ENCODE data around the gene BRAT1.
"Not testable (repeated sequence)": the region's sequence is repeated elsewhere in the genome, so short reads cannot be mapped to it uniquely, and the experiment has no call there.

Gene BRAT1

GRCh38 chr7:2571409-2571808, 16.1 kb upstream of the BRAT1 start:
- Histone ChIP-seq H3K9ac (ENCODE audit: low read depth, low read length) (no peak overlapping the region), H3K27me3 (ENCODE audit: insufficient read depth, low read length) (no peaks in the 10 kb centered on the region), H3K4me1 (ENCODE audit: insufficient read depth, low read length) (no peaks in the 10 kb centered on the region), H3K9me3 (ENCODE audit: insufficient read depth, low read depth, low read length) (no peaks in the 10 kb centered on the region), H3K36me3 (ENCODE audit: insufficient read depth, low read length) (no peaks in the 10 kb centered on the region), H3K4me3 (ENCODE audit: low read length) (no peak overlapping the region), H3K27ac (ENCODE audit: low read depth, low read length) (no peak overlapping the region)
- WGBS = 90% methylated on average over 15 of the region's 15 CpGs

GRCh38 chr7:2570021-2570420, 14.7 kb upstream of the BRAT1 start:
- Histone ChIP-seq H3K9ac (ENCODE audit: low read depth, low read length) (no peak overlapping the region), H3K27ac (ENCODE audit: low read depth, low read length) (no peak overlapping the region), H3K9me3 (ENCODE audit: insufficient read depth, low read depth, low read length) (no peaks in the 10 kb centered on the region), H3K4me1 (ENCODE audit: insufficient read depth, low read length) (no peaks in the 10 kb centered on the region), H3K27me3 (ENCODE audit: insufficient read depth, low read length) (no peaks in the 10 kb centered on the region), H3K36me3 (ENCODE audit: insufficient read depth, low read length) (no peaks in the 10 kb centered on the region), H3K4me3 (ENCODE audit: low read length) (no peak overlapping the region)
- WGBS = 92% methylated on average over 13 of the region's 16 CpGs

GRCh38 chr7:2569421-2569820, 14.1 kb upstream of the BRAT1 start:
- no peaks in the 10 kb centered on the region for H3K36me3 ChIP-seq (ENCODE audit: insufficient read depth, low read length)
- no peak overlapping the region for H3K27ac ChIP-seq (ENCODE audit: low read depth, low read length)
- whole genome bisulfite sequencing = 96% methylated on average over 13 of the region's 14 CpGs
- no peaks in the 10 kb centered on the region for H3K27me3 ChIP-seq (ENCODE audit: insufficient read depth, low read length)
- no peaks in the 10 kb centered on the region for H3K9me3 ChIP-seq (ENCODE audit: insufficient read depth, low read depth, low read length)
- H3K4me1 ChIP-seq (ENCODE audit: insufficient read depth, low read length) = no peaks in the 10 kb centered on the region
- H3K4me3 ChIP-seq (ENCODE audit: low read length) = no peak overlapping the region
- no peak overlapping the region for H3K9ac ChIP-seq (ENCODE audit: low read depth, low read length)

GRCh38 chr7:2568521-2569223, 13.3 kb upstream of the BRAT1 start:
- WGBS = 94% methylated on average over 24 of the region's 24 CpGs
- Histone ChIP-seq H3K36me3 (ENCODE audit: insufficient read depth, low read length) (no peaks in the 10 kb centered on the region), H3K4me3 (ENCODE audit: low read length) (no peak overlapping the region), H3K9ac (ENCODE audit: low read depth, low read length) (no peak overlapping the region; the same call in 1 of the 2 replicates), H3K27ac (ENCODE audit: low read depth, low read length) (no peak overlapping the region), H3K9me3 (ENCODE audit: insufficient read depth, low read depth, low read length) (no peaks in the 10 kb centered on the region), H3K4me1 (ENCODE audit: insufficient read depth, low read length) (no peaks in the 10 kb centered on the region), H3K27me3 (ENCODE audit: insufficient read depth, low read length) (no peaks in the 10 kb centered on the region)

- H3K4me1 ChIP-seq (ENCODE audit: insufficient read depth, low read length) = no peaks in the 10 kb centered on the region
- no peak overlapping the region for H3K4me3 ChIP-seq (ENCODE audit: low read length)
- H3K27me3 ChIP-seq (ENCODE audit: insufficient read depth, low read length) = no peaks in the 10 kb centered on the region
- no peaks in the 10 kb centered on the region for H3K9me3 ChIP-seq (ENCODE audit: insufficient read depth, low read depth, low read length)
- WGBS = 70% methylated on average over 16 of the region's 16 CpGs
- peak overlapping the region; percentile 29; the same call in 1 of the 2 replicates for H3K27ac ChIP-seq (ENCODE audit: low read depth, low read length)
- H3K36me3 ChIP-seq (ENCODE audit: insufficient read depth, low read length) = no peaks in the 10 kb centered on the region
- H3K9ac ChIP-seq (ENCODE audit: low read depth, low read length) = no peak overlapping the region
Observed at GRCh38 chr7:2567679-2568278, 12.5 kb upstream of the BRAT1 start.

- Histone ChIP-seq H3K4me3 (ENCODE audit: low read length) (no peak overlapping the region), H3K9me3 (ENCODE audit: insufficient read depth, low read depth, low read length) (no peaks in the 10 kb centered on the region), H3K36me3 (ENCODE audit: insufficient read depth, low read length) (no peaks in the 10 kb centered on the region), H3K27ac (ENCODE audit: low read depth, low read length) (peak overlapping the region; percentile 29; the same call in 1 of the 2 replicates), H3K27me3 (ENCODE audit: insufficient read depth, low read length) (no peaks in the 10 kb centered on the region), H3K9ac (ENCODE audit: low read depth, low read length) (no peak overlapping the region), H3K4me1 (ENCODE audit: insufficient read depth, low read length) (no peaks in the 10 kb centered on the region)
- WGBS = 74% methylated on average over 28 of the region's 28 CpGs
Observed at GRCh38 chr7:2566890-2567678, 11.8 kb upstream of the BRAT1 start.

GRCh38 chr7:2566348-2566889, 11.1 kb upstream of the BRAT1 start:
- Histone ChIP-seq H3K27me3 (ENCODE audit: insufficient read depth, low read length) (no peaks in the 10 kb centered on the region), H3K9me3 (ENCODE audit: insufficient read depth, low read depth, low read length) (no peaks in the 10 kb centered on the region), H3K9ac (ENCODE audit: low read depth, low read length) (no peak overlapping the region), H3K27ac (ENCODE audit: low read depth, low read length) (no peak overlapping the region), H3K36me3 (ENCODE audit: insufficient read depth, low read length) (no peaks in the 10 kb centered on the region), H3K4me3 (ENCODE audit: low read length) (no peak overlapping the region), H3K4me1 (ENCODE audit: insufficient read depth, low read length) (no peaks in the 10 kb centered on the region)
- WGBS = 90% methylated on average over 8 of the region's 8 CpGs

- no peaks in the 10 kb centered on the region for H3K27me3 ChIP-seq (ENCODE audit: insufficient read depth, low read length)
- H3K27ac ChIP-seq (ENCODE audit: low read depth, low read length) = no peak overlapping the region
- H3K36me3 ChIP-seq (ENCODE audit: insufficient read depth, low read length) = no peaks in the 10 kb centered on the region
- H3K9me3 ChIP-seq (ENCODE audit: insufficient read depth, low read depth, low read length) = no peaks in the 10 kb centered on the region
- no peaks in the 10 kb centered on the region for H3K4me1 ChIP-seq (ENCODE audit: insufficient read depth, low read length)
- no peak overlapping the region for H3K9ac ChIP-seq (ENCODE audit: low read depth, low read length)
- WGBS = 88% methylated on average over 10 of the region's 12 CpGs
- no peak overlapping the region for H3K4me3 ChIP-seq (ENCODE audit: low read length)
Observed at GRCh38 chr7:2564970-2565540, 9.7 kb upstream of the BRAT1 start.

GRCh38 chr7:2563955-2564354, 8.6 kb upstream of the BRAT1 start:
- H3K9me3 ChIP-seq (ENCODE audit: insufficient read depth, low read depth, low read length); H3K4me3 ChIP-seq (ENCODE audit: low read length); H3K9ac ChIP-seq (ENCODE audit: low read depth, low read length); H3K4me1 ChIP-seq (ENCODE audit: insufficient read depth, low read length); H3K27me3 ChIP-seq (ENCODE audit: insufficient read depth, low read length); H3K27ac ChIP-seq (ENCODE audit: low read depth, low read length); H3K36me3 ChIP-seq (ENCODE audit: insufficient read depth, low read length): not testable (repeated sequence)
- 100% methylated on average over 2 of the region's 3 CpGs for WGBS

GRCh38 chr7:2559283-2559950, 4.1 kb upstream of the BRAT1 start:
- WGBS = 9% methylated on average over 52 of the region's 53 CpGs
- Histone ChIP-seq H3K9ac (ENCODE audit: low read depth, low read length) (peak overlapping the region; percentile 63), H3K27me3 (ENCODE audit: insufficient read depth, low read length) (peaks cover 3% of the 10 kb centered on the region; the same call in 1 of the 2 replicates), H3K27ac (ENCODE audit: low read depth, low read length) (peak overlapping the region; percentile 35; the same call in 1 of the 2 replicates), H3K4me3 (ENCODE audit: low read length) (peak overlapping the region; percentile 88), H3K36me3 (ENCODE audit: insufficient read depth, low read length) (no peaks in the 10 kb centered on the region), H3K9me3 (ENCODE audit: insufficient read depth, low read depth, low read length) (no peaks in the 10 kb centered on the region), H3K4me1 (ENCODE audit: insufficient read depth, low read length) (no peaks in the 10 kb centered on the region)
